A549 (cell line): Measurements from ENCODE around the gene COPA. TPM values are rescaled to one million over a fixed set of nuclear protein-coding genes. Genes with fewer than 3 reads are reported as not detected.

Experiments
- ATAC-seq, 2 experiments: fragments of 200-7000 bp in 1 of 2; fragments of >200 bp in 1 of 2; cut with Nextera tagmentation in 1 of 2; cut with Tn5 transposase in 1 of 2; 3 replicates each; pipeline versions ENCODE4 v1.8.0 to v1.9.1; 2018 to 2020; ENCODE audit warnings: mild to moderate bottlenecking in 1 of 2, moderate library complexity in 1 of 2
- CTCF ChIA-PET: fragments of 300-600 bp; sonication (Branson Sonifier 250); formaldehyde crosslinking; extraction: SDS; loops from one replicate; lab custom pipeline; 2021; ENCODE audit warnings: antibody characterized with exemption, inconsistent platforms; lab: Yijun Ruan, JAX
- POLR2A ChIA-PET: fragments of 350-600 bp; formaldehyde crosslinking; extraction: SDS; loops from one replicate; lab custom pipeline; 2021; ENCODE audit warnings: antibody characterized with exemption, inconsistent platforms; lab: Yijun Ruan, JAX
- DNase-seq, 2 experiments: peaks; one replicate each; pipeline versions ENCODE4 v3.0.0 to v3.0.0-alpha.2; 2011 to 2016; ENCODE audit warnings: low read depth in 1 of 2, low spot score in 1 of 2
- FAIRE-seq: peaks from 2 replicates; lab custom pipeline; 2011; peaks lifted over from hg19 to GRCh38; lab: Jason Lieb, UNC
- H3K27ac ChIP-seq, 2 experiments: fragments of >200 bp; sonication (Bioruptor Twin); formaldehyde crosslinking; 3 replicates each; pipeline ENCODE4 v1.5.1; 2016 to 2017
- H3K4me1 ChIP-seq: fragments of >200 bp; sonication (Bioruptor Twin); formaldehyde crosslinking; 3 replicates; pipeline ENCODE4 v1.6.1; 2016
- H3K4me2 ChIP-seq: fragments of >200 bp; sonication (Bioruptor Twin); formaldehyde crosslinking; 3 replicates; pipeline ENCODE4 v1.6.1; 2016
- H3K4me3 ChIP-seq: fragments of >200 bp; sonication (Bioruptor Twin); formaldehyde crosslinking; 3 replicates; pipeline ENCODE4 v1.5.1; 2016
- H3K9me3 ChIP-seq: fragments of >200 bp; sonication (Bioruptor Twin); formaldehyde crosslinking; 3 replicates; pipeline ENCODE4 v1.6.1; 2016
- ATOH8 ChIP-seq: fragments of 250-450 bp; sonication (Bioruptor Pico); IDR thresholded peaks from 2 replicates; pipeline ENCODE4 v1.5.0; 2020; ENCODE audit warnings: low read depth, mild to moderate bottlenecking, moderate library complexity
- BCL3 ChIP-seq: fragments of >200 bp; sonication (Bioruptor Twin); formaldehyde crosslinking; IDR thresholded peaks from 3 replicates; pipeline ENCODE4 v1.6.1; 2016
- CTCF ChIP-seq: fragments of >200 bp; sonication (Bioruptor Twin); formaldehyde crosslinking; IDR thresholded peaks from 3 replicates; pipeline ENCODE4 v1.5.1; 2016
- EHF ChIP-seq: fragments of 250-450 bp; sonication (Bioruptor Pico); IDR thresholded peaks from 2 replicates; pipeline ENCODE4 v1.5.0; 2020; ENCODE audit warnings: mild to moderate bottlenecking
- EP300 ChIP-seq, 2 experiments: fragments of >200 bp; sonication (Bioruptor Twin); formaldehyde crosslinking; IDR thresholded peaks; 2 replicates in 1 of 2; 3 replicates in 1 of 2; pipeline ENCODE4 v1.6.1; 2016 to 2017
- ESRRA ChIP-seq: fragments of 150-350 bp; IDR thresholded peaks from 2 replicates; pipeline ENCODE4 v1.6.1; 2014; ENCODE audit warnings: mild to moderate bottlenecking, low read length, borderline replicate concordance
- FOSB ChIP-seq: fragments of 250-450 bp; sonication (Bioruptor Pico); IDR thresholded peaks from 2 replicates; pipeline ENCODE4 v1.5.0; 2020; ENCODE audit warnings: mild to moderate bottlenecking, moderate library complexity
- FOSL2 ChIP-seq, 2 experiments: fragments of 450-650 bp in 1 of 2; fragments of >200 bp in 1 of 2; sonication (Bioruptor Twin) in 1 of 2; formaldehyde crosslinking; IDR thresholded peaks; 2 replicates each; pipeline versions ENCODE4 v1.5.0 to v1.6.1; 2016 to 2020; ENCODE audit warnings: mild to moderate bottlenecking in 1 of 2, moderate library complexity in 1 of 2
- HDAC2 ChIP-seq: fragments of 200-600 bp; sonication (generic); IDR thresholded peaks from 2 replicates; pipeline ENCODE4 v1.6.1; 2016
- HOXA7 ChIP-seq: fragments of 250-450 bp; sonication (Bioruptor Pico); IDR thresholded peaks from 2 replicates; pipeline ENCODE4 v1.5.0; 2020; ENCODE audit warnings: mild to moderate bottlenecking, moderate library complexity
- JUN ChIP-seq, 2 experiments: fragments of >200 bp; sonication (Bioruptor Twin); formaldehyde crosslinking; IDR thresholded peaks; 2 replicates in 1 of 2; 3 replicates in 1 of 2; pipeline ENCODE4 v1.6.1; 2016 to 2017
- JUNB ChIP-seq: fragments of >200 bp; sonication (Bioruptor Twin); formaldehyde crosslinking; IDR thresholded peaks from 2 replicates; pipeline ENCODE4 v1.6.1; 2016
- MAFK ChIP-seq: fragments of 450-650 bp; IDR thresholded peaks from 2 replicates; pipeline ENCODE4 v1.6.1; 2014; ENCODE audit not compliant: partially characterized antibody
- MAZ ChIP-seq: fragments of 150-350 bp; IDR thresholded peaks from 2 replicates; pipeline ENCODE4 v1.6.1; 2014; ENCODE audit warnings: antibody characterized with exemption, low read depth, low read length, borderline replicate concordance
- MYC ChIP-seq: IDR thresholded peaks from 2 replicates; pipeline ENCODE4 v1.6.1; 2012; ENCODE audit warnings: mild to moderate bottlenecking, inconsistent platforms, low read length, improper control_type of control experiment, borderline replicate concordance
- NFE2L2 ChIP-seq: fragments of 150-350 bp; conservative IDR thresholded peaks from 2 replicates; pipeline ENCODE4 v1.6.1; 2014; ENCODE audit warnings: low read length
- NPAS2 ChIP-seq: fragments of 250-450 bp; sonication (Bioruptor Pico); IDR thresholded peaks from 2 replicates; pipeline ENCODE4 v1.8.0; 2022; ENCODE audit warnings: mild to moderate bottlenecking, moderate library complexity, borderline replicate concordance
- PBX3 ChIP-seq: IDR thresholded peaks from 2 replicates; pipeline ENCODE4 v1.6.1; 2012
- RAD21 ChIP-seq, 2 experiments: fragments of >200 bp in 1 of 2; sonication (Bioruptor Twin) in 1 of 2; formaldehyde crosslinking in 1 of 2; IDR thresholded peaks in 1 of 2; conservative IDR thresholded peaks in 1 of 2; 2 replicates in 1 of 2; 3 replicates in 1 of 2; pipeline ENCODE4 v1.6.1; 2012 to 2018; ENCODE audit warnings: inconsistent platforms in 1 of 2
- RCOR1 ChIP-seq: fragments of 150-350 bp; IDR thresholded peaks from 2 replicates; pipeline ENCODE4 v1.6.1; 2014; ENCODE audit warnings: antibody characterized with exemption, low read length, low read depth
- SREBF2 ChIP-seq: fragments of 450-650 bp; IDR thresholded peaks from 2 replicates; pipeline ENCODE4 v1.6.1; 2014; ENCODE audit warnings: mild to moderate bottlenecking, moderate library complexity
- TFCP2L1 ChIP-seq: fragments of 250-450 bp; sonication (Bioruptor Pico); IDR thresholded peaks from 2 replicates; pipeline ENCODE4 v1.5.0; 2021; ENCODE audit warnings: mild to moderate bottlenecking
- TP53 ChIP-seq: fragments of 250-450 bp; sonication (Bioruptor Pico); IDR thresholded peaks from 2 replicates; pipeline ENCODE4 v1.5.0; 2021; ENCODE audit warnings: mild to moderate bottlenecking, moderate library complexity
- ZC3H11A ChIP-seq: fragments of 450-650 bp; IDR thresholded peaks from 2 replicates; pipeline ENCODE4 v1.6.1; 2014; ENCODE audit warnings: antibody characterized with exemption, mild to moderate bottlenecking
- ZNF302 ChIP-seq: fragments of 250-450 bp; sonication (Bioruptor Pico); IDR thresholded peaks from 2 replicates; pipeline ENCODE4 v1.9.0; 2021; ENCODE audit warnings: inconsistent platforms, mild to moderate bottlenecking, moderate library complexity
- ZSCAN20 ChIP-seq: fragments of 250-450 bp; sonication (Bioruptor Pico); IDR thresholded peaks from 2 replicates; pipeline ENCODE4 v1.8.0; 2022; ENCODE audit warnings: mild to moderate bottlenecking, moderate library complexity
- WGBS: methylation state at CpG from one replicate; pipeline ENCODE4 v1.1.6; 2017; ENCODE audit errors: missing lambda C conversion rate; 5-methylcytosine and 5-hydroxymethylcytosine counted together
- polyA plus RNA-seq, 4 experiments: library from polyadenylated mRNA; depleted of rRNA in 3 of 4; stranded (reverse); fragments of >200 nt; fragmentation: RNase III in 1 of 4; extraction: RNeasy Plus Mini Kit Qiagen cat#74134 plus additional on column Dnase treatment in 1 of 4; gene quantifications; 2 replicates in 3 of 4; 3 replicates in 1 of 4; pipeline ENCODE4 v1.2.3, GENCODE V29; 2011 to 2017

Gene COPA
- polyA plus RNA-seq, 2 of the 4 experiments (the other 2 are of a cell fraction) = 83.5 to 149 TPM

- DNase-seq (no peak), FAIRE-seq (no peak)
- no peak overlapping the region for H3K4me3 ChIP-seq
- no peak overlapping the region for H3K4me2 ChIP-seq
- TF ChIP-seq ESRRA (no peak), NPAS2 (no peak), RAD21 (conservative IDR thresholded peaks at IDR 0.05 in 1 of 2, IDR thresholded peaks at IDR 0.05 in 1 of 2) (no peak), ZNF302 (CRISPR knock-in tag) (no peak), EP300 (IDR thresholded peaks at IDR 0.05) (no peak), ZSCAN20 (CRISPR knock-in tag) (no peak), TP53 (CRISPR knock-in tag) (no peak), EHF (CRISPR knock-in tag) (no peak), TFCP2L1 (CRISPR knock-in tag) (no peak), BCL3 (no peak)
- TF ChIP-seq, all 56 proteins: peak for 0
- POLR2A ChIA-PET = no interaction called here
- CTCF ChIA-PET = interaction anchor here (0.6 to 2.6 kb wide), 5 partner anchors 14 to 253 kb away, joined by 3 to 5 read pairs (median 4); no protein-coding TSS in a partner anchor
- 86% methylated on average over 4 of the region's 4 CpGs for WGBS
- Histone ChIP-seq H3K27ac (no peak overlapping the region), H3K9me3 (no peaks in the 10 kb centered on the region), H3K4me1 (peaks cover 15% of the 10 kb centered on the region)
- ATAC-seq = no peak
Observed at GRCh38 chr1:160338580-160338979, 4.5 kb downstream of the COPA start.

GRCh38 chr1:160332516-160332915 is 10.5 kb downstream of the COPA start:
- H3K4me2 ChIP-seq = no peak overlapping the region
- ATAC-seq (no peak), DNase-seq (no peak), FAIRE-seq (no peak)
- CTCF ChIA-PET = interaction anchor here (0.6 to 1.4 kb wide), 4 partner anchors 16 to 782 kb away, joined by 3 to 5 read pairs (median 4); no protein-coding TSS in a partner anchor
- TF ChIP-seq MAFK (peak; percentile 82), PBX3 (no peak)
- no peaks in the 10 kb centered on the region for H3K9me3 ChIP-seq
- no peak overlapping the region for H3K4me3 ChIP-seq
- no peak overlapping the region for H3K27ac ChIP-seq
- POLR2A ChIA-PET = no interaction called here
- no peaks in the 10 kb centered on the region for H3K4me1 ChIP-seq

- no peaks in the 10 kb centered on the region for H3K4me1 ChIP-seq
Observed at GRCh38 chr1:160330119-160330518, 12.9 kb downstream of the COPA start.

More at GRCh38 chr1:160330119-160330518, 12.9 kb downstream of the COPA start:
- TF ChIP-seq ZSCAN20 (CRISPR knock-in tag) = no peak
- TF ChIP-seq SREBF2 = no peak
- no peak for TF ChIP-seq MYC
- no peak for TF ChIP-seq NFE2L2
- no peak for TF ChIP-seq HDAC2
- TF ChIP-seq CTCF = no peak
- TF ChIP-seq FOSL2 (IDR thresholded peaks at IDR 0.05) = no peak
- TF ChIP-seq FOSL2 (CRISPR knock-in tag; IDR thresholded peaks at IDR 0.05) = no peak
- TF ChIP-seq FOSB = no peak
- no peak for TF ChIP-seq HOXA7
- TF ChIP-seq MAZ = no peak
- no peak for TF ChIP-seq JUN (IDR thresholded peaks at IDR 0.05)
- no peak for TF ChIP-seq RCOR1
- no peak for TF ChIP-seq ZC3H11A
- no peak for TF ChIP-seq ATOH8 (CRISPR knock-in tag)
- no peak for TF ChIP-seq JUNB
- DNase-seq = peak in 1 of 2 experiments; percentile 16
- FAIRE-seq = no peak
- CTCF ChIA-PET = interaction anchor here (0.5 to 4.0 kb wide), 4 partner anchors 15 to 102 kb away, joined by 3 to 29 read pairs (median 3); no protein-coding TSS in a partner anchor
- ATAC-seq = peak; percentile 63 to 71
- Histone ChIP-seq H3K27ac (no peak overlapping the region), H3K4me2 (no peak overlapping the region), H3K4me3 (no peak overlapping the region), H3K9me3 (no peaks in the 10 kb centered on the region)
- POLR2A ChIA-PET = no interaction called here
